HCT116 (cell line): ENCODE measurements around the gene RBFOX2.

Source experiments
- ATF3 ChIP-seq: IDR thresholded peaks from 2 replicates; pipeline ENCODE4 v1.6.1; 2012
- CTCF ChIP-seq, 3 experiments: fragments of 200-600 bp in 1 of 3; sonication (generic) in 1 of 3; IDR thresholded peaks in 2 of 3; conservative IDR thresholded peaks in 1 of 3; 2 replicates each; pipeline ENCODE4 v1.5.1; 2012 to 2017; ENCODE audit warnings: low read depth in 2 of 3, low read length in 2 of 3, antibody characterized with exemption in 1 of 3, borderline replicate concordance in 1 of 3, control low read depth in 1 of 3, mild to moderate bottlenecking in 1 of 3, mixed read lengths in 1 of 3, mixed run types in 1 of 3, moderate library complexity in 1 of 3; ENCODE audit not compliant: insufficient read depth in 1 of 3
- EGR1 ChIP-seq: IDR thresholded peaks from 2 replicates; pipeline ENCODE4 v1.6.1; 2012; ENCODE audit warnings: low read depth
- EZH2 ChIP-seq: fragments of 200-600 bp; sonication (generic); IDR thresholded peaks from 2 replicates; pipeline ENCODE4 v1.6.1; 2017; ENCODE audit warnings: antibody characterized with exemption, mixed run types
- EZH2phosphoT487 ChIP-seq: fragments of 200-600 bp; IDR thresholded peaks from 2 replicates; pipeline ENCODE4 v1.6.1; 2018; ENCODE audit warnings: antibody characterized with exemption, borderline replicate concordance
- POLR2A ChIP-seq: IDR thresholded peaks from 2 replicates; pipeline ENCODE4 v1.7.0; 2011; ENCODE audit warnings: borderline replicate concordance; ENCODE audit not compliant: insufficient read depth, insufficient read length; ENCODE audit errors: extremely low read depth
- POLR2AphosphoS5 ChIP-seq: IDR thresholded peaks from 2 replicates; pipeline ENCODE4 v1.6.1; 2011; ENCODE audit warnings: mild to moderate bottlenecking, low read depth, low read length, moderate library complexity
- SP1 ChIP-seq: IDR thresholded peaks from 2 replicates; pipeline ENCODE4 v1.6.1; 2012; ENCODE audit warnings: low read depth
- SRF ChIP-seq: IDR thresholded peaks from 2 replicates; pipeline ENCODE4 v1.6.1; 2012; ENCODE audit warnings: low read depth

- TF ChIP-seq CTCF (IDR thresholded peaks at IDR 0.05 in 2 of 3, conservative IDR thresholded peaks at IDR 0.05 in 1 of 3; ENCODE audit: borderline replicate concordance in 1 of 3, insufficient read depth in 1 of 3, low read depth in 2 of 3, low read length in 2 of 3): no peak
- TF ChIP-seq EZH2: no peak
- TF ChIP-seq EGR1: no peak
- no peak for TF ChIP-seq SP1
- no peak for TF ChIP-seq EZH2phosphoT487
- TF ChIP-seq ATF3: no peak
- TF ChIP-seq POLR2A: no peak
- TF ChIP-seq POLR2AphosphoS5: no peak
- TF ChIP-seq SRF: no peak
These were observed 225.7 kb downstream of the RBFOX2 start for GRCh38 chr22:35802885-35803284.
